Measurements from ENCODE around the gene CACNB4.

Gene CACNB4

DNA sequence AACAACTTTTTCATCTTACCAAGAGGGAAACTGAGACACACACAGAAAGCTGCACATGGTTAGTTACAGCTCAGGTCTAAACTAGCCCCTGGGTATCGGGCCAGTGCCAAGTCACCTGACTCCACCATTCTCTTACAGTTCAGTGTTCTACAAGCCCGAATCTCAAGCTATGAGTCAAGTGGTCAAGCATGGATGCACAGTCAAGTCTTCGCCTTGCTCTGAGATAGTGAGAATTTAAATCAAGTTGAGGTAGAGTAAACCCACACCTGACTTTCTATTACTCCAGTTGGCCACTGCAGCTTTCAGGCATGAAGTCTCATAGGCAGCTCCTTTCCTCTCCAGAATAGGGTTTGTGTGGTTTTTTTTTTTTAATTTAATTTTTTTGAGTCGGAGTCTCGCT, 236.1 kb downstream of the CACNB4 start:
- WGBS, result 95% methylated on average over 5 of the region's 5 CpGs
- no peak overlapping the region for H3K9ac ChIP-seq (ENCODE audit: low read depth, low read length)
- H3K27me3 ChIP-seq (ENCODE audit: insufficient read depth, low read length), result no peaks in the 10 kb centered on the region
- 0 out of 2 replicates have a peak, but pooled peaks cover 2% of the 10 kb centered on the region for H3K4me1 ChIP-seq (ENCODE audit: insufficient read depth, low read length)
- H3K36me3 ChIP-seq (ENCODE audit: insufficient read depth, low read length), result no peaks in the 10 kb centered on the region
- H3K9me3 ChIP-seq (ENCODE audit: insufficient read depth, low read depth, low read length), result no peaks in the 10 kb centered on the region
- no peak overlapping the region for H3K27ac ChIP-seq (ENCODE audit: low read depth, low read length)
- H3K4me3 ChIP-seq (ENCODE audit: low read length), result no peak overlapping the region

DNA sequence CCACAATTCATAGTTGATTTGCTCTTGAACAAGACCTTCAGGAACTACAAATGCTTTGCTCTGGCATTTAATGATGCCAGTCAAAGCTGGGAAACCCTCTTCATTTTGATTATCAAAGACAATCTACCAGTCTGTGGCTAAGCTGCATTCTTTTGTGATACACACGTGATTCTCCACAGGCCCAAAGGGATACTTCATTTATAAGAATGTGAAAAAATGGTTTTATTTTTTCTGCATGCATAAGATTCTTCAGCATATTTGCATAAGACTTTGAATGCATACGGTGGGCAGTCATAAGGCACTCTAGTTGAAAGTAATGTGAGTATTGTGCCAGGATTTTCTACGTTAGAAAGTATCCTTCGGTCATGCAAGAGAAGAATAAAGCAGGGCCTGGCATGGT, 237.7 kb downstream of the CACNB4 start:
- WGBS, result 86% methylated on average over 4 of the region's 4 CpGs
- Histone ChIP-seq H3K9ac (ENCODE audit: low read depth, low read length) (no peak overlapping the region), H3K4me1 (ENCODE audit: insufficient read depth, low read length) (0 out of 2 replicates have a peak, but pooled peaks cover 2% of the 10 kb centered on the region), H3K4me3 (ENCODE audit: low read length) (no peak overlapping the region), H3K27ac (ENCODE audit: low read depth, low read length) (no peak overlapping the region), H3K36me3 (ENCODE audit: insufficient read depth, low read length) (no peaks in the 10 kb centered on the region), H3K27me3 (ENCODE audit: insufficient read depth, low read length) (no peaks in the 10 kb centered on the region), H3K9me3 (ENCODE audit: insufficient read depth, low read depth, low read length) (no peaks in the 10 kb centered on the region)

DNA sequence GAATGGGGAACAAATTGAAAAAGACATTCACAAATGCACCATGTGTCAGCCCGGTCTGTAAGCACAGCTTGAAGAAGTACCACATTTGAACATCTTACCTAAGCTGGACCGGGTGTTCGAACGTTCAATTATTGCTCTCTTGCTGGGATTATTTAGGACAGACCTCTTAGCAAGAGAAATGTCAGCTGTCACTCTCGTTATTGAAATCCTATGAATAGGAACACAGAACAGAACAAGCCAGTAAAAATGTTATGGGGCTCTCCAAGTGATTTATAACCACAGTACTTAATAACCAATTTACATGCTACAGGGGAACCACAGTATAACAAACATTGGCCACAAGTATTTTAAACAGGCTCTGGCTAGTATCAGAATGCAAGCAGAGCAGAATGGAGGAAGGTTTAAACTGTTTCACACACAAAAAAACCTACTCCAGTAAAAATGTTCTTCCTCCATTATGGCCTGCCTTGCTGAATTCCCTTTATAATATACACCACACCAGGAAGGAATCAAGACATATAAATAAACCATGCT, 238.2 kb downstream of the CACNB4 start:
- H3K27me3 ChIP-seq (ENCODE audit: insufficient read depth, low read length), result no peaks in the 10 kb centered on the region
- WGBS, result 93% methylated on average over 5 of the region's 5 CpGs
- H3K36me3 ChIP-seq (ENCODE audit: insufficient read depth, low read length), result no peaks in the 10 kb centered on the region
- H3K4me1 ChIP-seq (ENCODE audit: insufficient read depth, low read length), result 0 out of 2 replicates have a peak, but pooled peaks cover 2% of the 10 kb centered on the region
- H3K9me3 ChIP-seq (ENCODE audit: insufficient read depth, low read depth, low read length), result no peaks in the 10 kb centered on the region
- no peak overlapping the region for H3K27ac ChIP-seq (ENCODE audit: low read depth, low read length)
- no peak overlapping the region for H3K9ac ChIP-seq (ENCODE audit: low read depth, low read length)
- H3K4me3 ChIP-seq (ENCODE audit: low read length), result no peak overlapping the region

GRCh38 chr2:151860210-151860609, 238.6 kb downstream of the CACNB4 start:
- H3K4me3 ChIP-seq (ENCODE audit: low read length), result no peak overlapping the region
- WGBS, result 91% methylated on average over 4 of the region's 4 CpGs
- H3K9ac ChIP-seq (ENCODE audit: low read depth, low read length), result no peak overlapping the region
- H3K4me1 ChIP-seq (ENCODE audit: insufficient read depth, low read length), result 0 out of 2 replicates have a peak, but pooled peaks cover 2% of the 10 kb centered on the region
- H3K9me3 ChIP-seq (ENCODE audit: insufficient read depth, low read depth, low read length), result no peaks in the 10 kb centered on the region
- H3K36me3 ChIP-seq (ENCODE audit: insufficient read depth, low read length), result no peaks in the 10 kb centered on the region
- no peaks in the 10 kb centered on the region for H3K27me3 ChIP-seq (ENCODE audit: insufficient read depth, low read length)
- H3K27ac ChIP-seq (ENCODE audit: low read depth, low read length), result no peak overlapping the region

GRCh38 chr2:151857650-151858049, 241.2 kb downstream of the CACNB4 start:
- no peaks in the 10 kb centered on the region for H3K36me3 ChIP-seq (ENCODE audit: insufficient read depth, low read length)

DNA sequence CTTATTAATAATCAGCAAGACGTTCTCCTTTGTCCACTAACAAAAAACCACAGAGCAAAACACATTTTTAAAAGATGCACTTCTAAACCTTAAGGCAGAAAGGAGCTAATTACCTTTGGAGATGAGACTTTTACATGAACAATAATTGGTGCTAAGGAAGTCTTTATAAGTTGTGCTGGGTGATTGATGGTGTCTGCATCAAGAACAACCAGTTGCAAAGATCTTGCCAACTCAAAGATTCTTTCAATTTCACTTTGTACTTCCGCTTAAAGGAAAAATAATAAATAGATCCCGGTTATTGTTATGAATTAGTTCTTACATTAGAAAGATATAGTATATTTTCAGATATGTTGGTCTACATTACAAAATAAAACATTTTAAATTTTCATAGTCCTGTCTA, 243.7 kb downstream of the CACNB4 start:
- WGBS, result no CpG with 5 or more reads among the region's 3 CpGs
- H3K4me3 ChIP-seq (ENCODE audit: low read length), result no peak overlapping the region
- no peak overlapping the region for H3K27ac ChIP-seq (ENCODE audit: low read depth, low read length)
- H3K36me3 ChIP-seq (ENCODE audit: insufficient read depth, low read length), result no peaks in the 10 kb centered on the region
- H3K9ac ChIP-seq (ENCODE audit: low read depth, low read length), result no peak overlapping the region
- H3K4me1 ChIP-seq (ENCODE audit: insufficient read depth, low read length), result no peaks in the 10 kb centered on the region
- no peaks in the 10 kb centered on the region for H3K27me3 ChIP-seq (ENCODE audit: insufficient read depth, low read length)
- no peaks in the 10 kb centered on the region for H3K9me3 ChIP-seq (ENCODE audit: insufficient read depth, low read depth, low read length)

More at GRCh38 chr2:151857650-151858049, 241.2 kb downstream of the CACNB4 start:
- Histone ChIP-seq H3K9me3 (ENCODE audit: insufficient read depth, low read depth, low read length) (no peaks in the 10 kb centered on the region), H3K27me3 (ENCODE audit: insufficient read depth, low read length) (no peaks in the 10 kb centered on the region), H3K4me3 (ENCODE audit: low read length) (no peak overlapping the region), H3K4me1 (ENCODE audit: insufficient read depth, low read length) (0 out of 2 replicates have a peak, but pooled peaks cover 2% of the 10 kb centered on the region), H3K27ac (ENCODE audit: low read depth, low read length) (no peak overlapping the region), H3K9ac (ENCODE audit: low read depth, low read length) (no peak overlapping the region)

DNA sequence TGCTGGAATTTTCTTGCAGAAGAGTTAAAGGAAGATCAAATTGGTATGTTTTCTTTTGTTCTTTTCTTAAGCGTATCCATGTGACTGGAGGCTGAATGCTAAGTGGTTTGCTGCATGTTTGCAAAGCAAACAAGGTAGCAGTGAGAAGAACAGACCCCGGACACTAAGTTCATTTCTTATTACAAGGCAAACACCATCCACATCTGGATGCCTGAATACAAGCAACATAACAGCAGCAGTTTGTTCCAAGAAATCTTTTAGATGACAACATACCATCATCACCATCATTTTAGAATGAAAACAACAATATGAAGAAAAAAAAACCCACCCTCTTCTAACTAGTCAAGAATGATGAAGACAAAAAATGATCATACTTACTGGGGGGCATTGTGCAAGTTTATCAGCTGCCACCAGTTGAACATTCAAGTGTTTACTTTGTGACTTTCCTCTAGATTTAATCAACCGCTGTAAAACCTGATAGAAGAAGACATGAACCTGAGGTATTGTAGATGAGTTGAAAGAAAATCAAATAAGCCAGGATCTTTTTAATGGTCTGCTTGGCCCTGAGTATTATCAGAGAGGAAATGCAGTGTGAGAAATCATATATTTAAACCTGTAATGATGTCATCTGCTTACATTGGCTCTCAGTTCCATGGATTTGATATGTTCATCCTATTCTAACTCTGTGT, 245.6 kb downstream of the CACNB4 start:
- Histone ChIP-seq H3K4me3 (ENCODE audit: low read length) (no peak overlapping the region), H3K27ac (ENCODE audit: low read depth, low read length) (no peak overlapping the region), H3K36me3 (ENCODE audit: insufficient read depth, low read length) (no peaks in the 10 kb centered on the region), H3K4me1 (ENCODE audit: insufficient read depth, low read length) (no peaks in the 10 kb centered on the region), H3K27me3 (ENCODE audit: insufficient read depth, low read length) (no peaks in the 10 kb centered on the region), H3K9me3 (ENCODE audit: insufficient read depth, low read depth, low read length) (no peaks in the 10 kb centered on the region), H3K9ac (ENCODE audit: low read depth, low read length) (no peak overlapping the region)
- WGBS, result 92% methylated on average over 3 of the region's 3 CpGs

GRCh38 chr2:151852260-151853069, 246.4 kb downstream of the CACNB4 start:
- Histone ChIP-seq H3K4me3 (ENCODE audit: low read length) (no peak overlapping the region), H3K27me3 (ENCODE audit: insufficient read depth, low read length) (no peaks in the 10 kb centered on the region), H3K9ac (ENCODE audit: low read depth, low read length) (no peak overlapping the region), H3K36me3 (ENCODE audit: insufficient read depth, low read length) (no peaks in the 10 kb centered on the region), H3K9me3 (ENCODE audit: insufficient read depth, low read depth, low read length) (no peaks in the 10 kb centered on the region), H3K4me1 (ENCODE audit: insufficient read depth, low read length) (no peaks in the 10 kb centered on the region), H3K27ac (ENCODE audit: low read depth, low read length) (no peak overlapping the region)
- 88% methylated on average over 6 of the region's 6 CpGs for WGBS

GRCh38 chr2:151851761-151852160, 247.1 kb downstream of the CACNB4 start:
- 97% methylated on average over 3 of the region's 3 CpGs for WGBS

GRCh38 chr2:151849413-151850010, 249.3 kb downstream of the CACNB4 start:
- Histone ChIP-seq H3K27ac (ENCODE audit: low read depth, low read length) (no peak overlapping the region), H3K4me1 (ENCODE audit: insufficient read depth, low read length) (no peaks in the 10 kb centered on the region), H3K9me3 (ENCODE audit: insufficient read depth, low read depth, low read length) (no peaks in the 10 kb centered on the region), H3K36me3 (ENCODE audit: insufficient read depth, low read length) (no peaks in the 10 kb centered on the region), H3K4me3 (ENCODE audit: low read length) (no peak overlapping the region), H3K9ac (ENCODE audit: low read depth, low read length) (no peak overlapping the region), H3K27me3 (ENCODE audit: insufficient read depth, low read length) (no peaks in the 10 kb centered on the region)
- 93% methylated on average over 4 of the region's 4 CpGs for WGBS

More at GRCh38 chr2:151851761-151852160, 247.1 kb downstream of the CACNB4 start:
- Histone ChIP-seq H3K36me3 (ENCODE audit: insufficient read depth, low read length) (no peaks in the 10 kb centered on the region), H3K27ac (ENCODE audit: low read depth, low read length) (no peak overlapping the region), H3K4me3 (ENCODE audit: low read length) (no peak overlapping the region), H3K27me3 (ENCODE audit: insufficient read depth, low read length) (no peaks in the 10 kb centered on the region), H3K9ac (ENCODE audit: low read depth, low read length) (no peak overlapping the region), H3K4me1 (ENCODE audit: insufficient read depth, low read length) (no peaks in the 10 kb centered on the region), H3K9me3 (ENCODE audit: insufficient read depth, low read depth, low read length) (no peaks in the 10 kb centered on the region)

DNA sequence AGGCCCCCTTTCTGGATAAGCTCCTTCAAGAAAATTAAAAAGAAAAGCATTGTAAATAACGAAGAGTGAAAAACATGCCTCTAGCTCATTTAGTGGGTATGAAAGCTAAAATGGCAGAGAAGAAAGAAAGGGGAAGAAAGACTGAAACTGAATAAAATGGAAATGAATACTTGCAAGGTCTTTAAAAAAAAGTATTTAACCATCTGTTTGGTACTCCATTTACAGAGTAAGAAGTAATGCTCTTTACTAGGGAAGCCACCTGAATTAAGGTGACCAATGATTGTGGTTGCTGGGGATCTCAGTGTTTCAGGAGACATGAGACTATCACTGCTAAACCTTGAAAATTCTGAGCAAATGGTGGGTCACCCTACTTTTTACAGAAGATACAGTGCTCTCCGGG, 253.0 kb downstream of the CACNB4 start:
- no peak overlapping the region for H3K9ac ChIP-seq (ENCODE audit: low read depth, low read length)
- no peaks in the 10 kb centered on the region for H3K4me1 ChIP-seq (ENCODE audit: insufficient read depth, low read length)
- 77% methylated on average over 2 of the region's 2 CpGs for WGBS
- no peaks in the 10 kb centered on the region for H3K27me3 ChIP-seq (ENCODE audit: insufficient read depth, low read length)
- no peaks in the 10 kb centered on the region for H3K9me3 ChIP-seq (ENCODE audit: insufficient read depth, low read depth, low read length)
- H3K36me3 ChIP-seq (ENCODE audit: insufficient read depth, low read length), result no peaks in the 10 kb centered on the region
- no peak overlapping the region for H3K27ac ChIP-seq (ENCODE audit: low read depth, low read length)
- no peak overlapping the region for H3K4me3 ChIP-seq (ENCODE audit: low read length)
